GM20431 (cell line): ENCODE measurements around the gene SORCS3.

ENCODE experiments used
- in situ Hi-C: fragments of 300-500 bp; cut with MseI, MboI; formaldehyde crosslinking; loops from one replicate; pipeline ENCODE4 v1.15.0; 2020; ENCODE audit warnings: low sequenced_read_pairs; ENCODE audit not compliant: unreplicated experiment

SORCS3 gene

GRCh38 chr10:104641187-104641936, at the start of gene SORCS3:
Gene SORCS3, plus strand, starts transcription at chr10:104641290.
- in situ Hi-C loops, result no loop called here

GRCh38 chr10:104591441-104591840, 49.6 kb upstream of the SORCS3 start:
- in situ Hi-C loops, result no loop called here

- in situ Hi-C loops, result no loop called here
These were observed 39.9 kb upstream of the SORCS3 start for GRCh38 chr10:104601166-104601565.

- in situ Hi-C loops, result no loop called here
These were observed 32.8 kb upstream of the SORCS3 start for GRCh38 chr10:104608091-104608828.

GRCh38 chr10:104612571-104613205, 28.4 kb upstream of the SORCS3 start:
- in situ Hi-C loops, result no loop called here

- in situ Hi-C loops, result no loop called here
These were observed 27.7 kb upstream of the SORCS3 start for GRCh38 chr10:104613406-104613805.

GRCh38 chr10:104614245-104614831, 26.8 kb upstream of the SORCS3 start:
- in situ Hi-C loops, result no loop called here

- in situ Hi-C loops, result no loop called here
These were observed 26.0 kb upstream of the SORCS3 start for GRCh38 chr10:104615136-104615535.

GRCh38 chr10:104617831-104618230, 23.3 kb upstream of the SORCS3 start:
- in situ Hi-C loops, result no loop called here

GRCh38 chr10:104622175-104622574, 18.9 kb upstream of the SORCS3 start:
- in situ Hi-C loops, result no loop called here

GRCh38 chr10:104622598-104623209, 18.4 kb upstream of the SORCS3 start:
- in situ Hi-C loops, result no loop called here

- in situ Hi-C loops, result no loop called here
These were observed 10.4 kb upstream of the SORCS3 start for GRCh38 chr10:104630731-104631130.

GRCh38 chr10:104631946-104632345, 9.1 kb upstream of the SORCS3 start:
- in situ Hi-C loops, result no loop called here

GRCh38 chr10:104638861-104639589, 2.1 kb upstream of the SORCS3 start:
- in situ Hi-C loops, result no loop called here

GRCh38 chr10:104639590-104640338, 1.3 kb upstream of the SORCS3 start:
- in situ Hi-C loops, result no loop called here

- in situ Hi-C loops, result no loop called here
These were observed 527 bp upstream of the SORCS3 start for GRCh38 chr10:104640339-104641186.

GRCh38 chr10:104641937-104642657, 1.0 kb downstream of the SORCS3 start:
- in situ Hi-C loops, result no loop called here
